22Rv1 (cell line): Measurements from ENCODE around the gene RAB5IF.

Experiments
- CTCF ChIP-seq: fragments of 450-650 bp; IDR thresholded peaks from 2 replicates; pipeline ENCODE4 v1.5.1; 2017; ENCODE audit warnings: mild to moderate bottlenecking
- ZFX ChIP-seq: fragments of 450-650 bp; IDR thresholded peaks from 2 replicates; pipeline ENCODE4 v1.6.1; 2017; ENCODE audit warnings: antibody characterized with exemption, borderline replicate concordance

DNA sequence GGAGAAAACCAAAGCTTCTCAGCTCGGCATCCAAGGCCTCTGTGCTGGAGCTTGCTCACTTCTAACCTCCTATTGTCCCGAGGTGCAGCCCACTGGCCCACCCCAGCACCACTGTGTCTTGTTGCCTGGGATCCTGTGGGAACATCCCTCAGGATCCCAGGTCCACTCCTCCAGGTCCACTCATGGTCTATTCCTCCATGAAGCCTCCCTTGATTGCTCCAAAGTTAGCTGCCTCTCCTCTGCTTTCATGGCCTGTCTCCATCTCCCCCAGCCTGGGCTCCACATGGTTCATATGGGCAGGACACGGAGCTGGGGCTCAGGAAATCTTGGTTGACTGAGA lies 26.5 kb downstream of the RAB5IF start:
- TF ChIP-seq CTCF (no peak), ZFX (no peak)
